Epithelial cell of esophagus (primary cell): ENCODE measurements around the gene IQSEC3.

Experiments
- DNase-seq: peaks from one replicate; pipeline ENCODE4 v3.0.0; 2010; ENCODE audit warnings: low read depth
- H3K4me3 ChIP-seq: 2 replicates; pipeline ENCODE4 v1.5.1; 2011; ENCODE audit warnings: mild to moderate bottlenecking, low read length, control low read depth
- TF ChIP-seq, protein P1 (sequence below): IDR thresholded peaks from 2 replicates; pipeline ENCODE4 v1.5.1; 2011; ENCODE audit warnings: low read depth, mild to moderate bottlenecking, low read length, control low read depth, inconsistent platforms; ENCODE audit not compliant: insufficient read depth; ENCODE audit errors: missing control alignments

IQSEC3 gene

DNA sequence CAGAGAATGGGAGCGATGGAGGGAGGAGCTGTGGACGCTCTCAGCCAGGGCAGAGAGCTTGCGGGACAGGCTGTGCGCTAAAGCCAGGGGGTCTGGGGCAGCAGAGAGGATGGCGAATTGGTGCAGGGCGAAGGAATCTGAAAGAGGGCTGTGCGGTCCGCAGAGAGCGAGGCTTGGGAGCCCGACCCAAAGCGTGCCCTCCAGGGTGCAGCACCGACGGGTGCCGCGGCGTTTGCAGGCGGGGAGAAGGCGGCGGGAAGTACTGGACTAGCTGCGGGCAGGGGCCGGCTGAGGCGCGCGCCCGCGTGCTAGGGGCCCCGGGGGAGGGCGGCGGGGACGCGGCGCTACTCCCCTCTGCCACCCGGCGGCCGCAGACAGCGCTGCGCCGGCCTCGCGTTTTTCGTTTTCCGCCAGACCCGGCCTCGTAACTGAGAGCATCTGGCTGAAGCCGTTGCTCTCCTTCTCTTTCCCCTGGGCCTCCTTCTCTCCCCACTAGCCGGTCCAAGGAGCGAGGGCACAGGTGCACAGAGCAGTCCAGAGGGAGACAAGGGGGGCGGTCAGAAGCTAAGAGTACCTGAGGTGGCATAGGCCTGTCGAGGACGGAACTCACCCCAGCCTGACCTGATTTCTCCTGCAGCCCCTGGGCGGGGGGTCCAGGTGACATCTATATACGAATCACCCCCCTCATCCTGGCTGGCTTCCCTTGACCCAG is 122.5 kb downstream of the IQSEC3 start:
- peak overlapping the region; percentile 34 for H3K4me3 ChIP-seq
- DNase-seq = peak; percentile 36

DNA sequence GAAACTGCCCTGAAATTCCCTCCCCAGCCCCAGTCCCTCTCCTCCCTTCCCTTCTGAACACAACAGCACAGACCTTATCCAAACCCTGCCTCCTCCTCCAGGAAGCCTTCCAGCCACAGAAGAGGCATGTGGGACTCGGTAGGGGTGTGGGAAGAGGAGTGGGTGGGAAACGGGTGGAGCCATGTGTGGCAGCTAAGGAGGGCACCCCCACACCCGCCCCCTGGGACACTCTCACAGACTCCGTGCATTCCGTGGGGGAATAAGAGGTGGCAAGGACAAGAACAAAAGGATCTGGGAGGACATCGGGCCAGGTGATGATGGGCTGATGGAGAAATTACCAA is 123.0 kb downstream of the IQSEC3 start:
- TF ChIP-seq, protein P1, sequence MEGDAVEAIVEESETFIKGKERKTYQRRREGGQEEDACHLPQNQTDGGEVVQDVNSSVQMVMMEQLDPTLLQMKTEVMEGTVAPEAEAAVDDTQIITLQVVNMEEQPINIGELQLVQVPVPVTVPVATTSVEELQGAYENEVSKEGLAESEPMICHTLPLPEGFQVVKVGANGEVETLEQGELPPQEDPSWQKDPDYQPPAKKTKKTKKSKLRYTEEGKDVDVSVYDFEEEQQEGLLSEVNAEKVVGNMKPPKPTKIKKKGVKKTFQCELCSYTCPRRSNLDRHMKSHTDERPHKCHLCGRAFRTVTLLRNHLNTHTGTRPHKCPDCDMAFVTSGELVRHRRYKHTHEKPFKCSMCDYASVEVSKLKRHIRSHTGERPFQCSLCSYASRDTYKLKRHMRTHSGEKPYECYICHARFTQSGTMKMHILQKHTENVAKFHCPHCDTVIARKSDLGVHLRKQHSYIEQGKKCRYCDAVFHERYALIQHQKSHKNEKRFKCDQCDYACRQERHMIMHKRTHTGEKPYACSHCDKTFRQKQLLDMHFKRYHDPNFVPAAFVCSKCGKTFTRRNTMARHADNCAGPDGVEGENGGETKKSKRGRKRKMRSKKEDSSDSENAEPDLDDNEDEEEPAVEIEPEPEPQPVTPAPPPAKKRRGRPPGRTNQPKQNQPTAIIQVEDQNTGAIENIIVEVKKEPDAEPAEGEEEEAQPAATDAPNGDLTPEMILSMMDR = no peak
- no peak overlapping the region for H3K4me3 ChIP-seq
- DNase-seq = no peak

More for the DNA sequence above, 122.5 kb downstream of the IQSEC3 start:
- TF ChIP-seq, protein P1 = peak; percentile 48

DNA sequence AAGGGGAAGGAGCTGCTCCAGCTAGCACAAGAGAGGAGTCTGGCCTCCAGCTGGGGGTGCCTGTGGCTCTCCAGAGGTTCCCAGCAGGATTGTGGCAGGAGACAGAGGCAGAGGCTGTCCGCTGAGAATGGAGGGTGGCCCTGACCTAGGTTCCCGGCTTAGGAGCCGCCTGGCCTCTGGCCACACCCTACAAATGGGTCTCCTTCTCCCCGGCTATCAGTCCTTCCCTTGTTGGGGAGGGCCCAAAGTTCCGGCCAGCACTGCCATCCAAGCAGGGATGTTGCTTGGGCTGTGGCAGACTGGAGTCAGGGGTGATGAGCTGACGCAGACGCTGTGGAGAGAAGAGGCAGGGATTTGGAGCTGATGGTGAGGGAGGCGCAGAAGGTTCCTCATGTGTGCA is 124.3 kb downstream of the IQSEC3 start:
- DNase-seq = no peak
- TF ChIP-seq, protein P1 = no peak
- no peak overlapping the region for H3K4me3 ChIP-seq

- H3K4me3 ChIP-seq = no peak overlapping the region
- no peak for DNase-seq
- TF ChIP-seq, protein P1 = no peak
Measured at GRCh38 chr12:191541-191940, 125.0 kb downstream of the IQSEC3 start.

DNA sequence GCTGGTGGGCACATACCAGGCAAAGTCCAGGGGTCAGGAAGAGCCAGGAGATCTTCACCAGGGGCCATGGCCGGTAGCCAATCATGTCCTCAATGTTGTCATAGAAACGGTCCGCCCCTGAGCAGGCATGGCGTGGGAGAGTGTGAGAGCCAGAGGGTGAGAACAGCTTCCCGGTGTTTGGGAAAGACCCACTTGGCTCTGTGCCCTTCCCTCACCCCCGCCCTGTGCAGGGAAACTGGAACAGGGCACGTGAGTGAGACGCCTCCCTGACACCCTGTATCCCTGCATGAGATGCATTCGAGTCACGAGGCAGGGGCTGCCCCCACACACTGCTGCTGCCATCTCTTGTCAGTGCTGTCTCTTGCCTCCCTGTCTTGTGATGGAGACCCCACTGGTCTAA is 126.7 kb downstream of the IQSEC3 start:
- H3K4me3 ChIP-seq = no peak overlapping the region
- TF ChIP-seq, protein P1 = no peak
- DNase-seq = no peak

DNA sequence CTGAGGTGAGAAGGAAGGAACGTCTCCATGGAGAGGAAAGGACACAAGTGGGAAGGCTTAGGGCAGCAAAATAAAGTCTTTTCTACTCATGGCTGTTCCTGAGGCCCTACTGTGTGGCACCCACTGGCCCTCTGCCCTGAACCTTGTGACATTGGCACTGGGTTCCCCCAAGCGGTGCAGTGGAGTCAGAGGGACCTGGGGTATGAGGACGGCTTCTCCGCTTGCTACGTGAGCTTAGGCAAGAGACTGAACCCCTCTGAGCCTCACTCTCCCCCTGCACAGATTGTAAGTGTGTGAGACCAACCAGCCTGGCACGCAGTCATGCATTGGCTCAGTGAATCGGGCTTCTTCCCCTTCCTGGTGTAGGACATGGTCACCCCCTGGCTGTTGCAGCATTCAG is 127.7 kb downstream of the IQSEC3 start:
- H3K4me3 ChIP-seq = no peak overlapping the region
- no peak for DNase-seq
- TF ChIP-seq, protein P1 = no peak

- TF ChIP-seq, protein P1 = no peak
- no peak overlapping the region for H3K4me3 ChIP-seq
- no peak for DNase-seq
Measured at GRCh38 chr12:195156-195555, 128.6 kb downstream of the IQSEC3 start.
